Parathyroid adenoma (tissue), 2 donors: Measurements from ENCODE around the gene AP5Z1.

Source experiments
- H2AFZ ChIP-seq: fragments of 300-600 bp; sonication (generic); one replicate; pipeline ENCODE4 v1.7.0; 2017; ENCODE audit warnings: antibody characterized with exemption, mild to moderate bottlenecking
- H3K27ac ChIP-seq: fragments of 300-600 bp; sonication (generic); one replicate; pipeline ENCODE4 v1.7.0; 2017
- H3K27me3 ChIP-seq: fragments of 300-600 bp; sonication (generic); one replicate; pipeline ENCODE4 v1.7.0; 2017; ENCODE audit warnings: low read length; ENCODE audit not compliant: control insufficient read depth, insufficient read depth
- H3K36me3 ChIP-seq: fragments of 300-600 bp; sonication (generic); one replicate; pipeline ENCODE4 v1.7.0; 2017; ENCODE audit warnings: low read length; ENCODE audit not compliant: control insufficient read depth, insufficient read depth
- H3K4me1 ChIP-seq: fragments of 300-600 bp; sonication (generic); one replicate; pipeline ENCODE4 v1.7.0; 2017; ENCODE audit warnings: control low read depth
- H3K4me2 ChIP-seq: fragments of 300-600 bp; sonication (generic); one replicate; pipeline ENCODE4 v1.7.0; 2017; ENCODE audit warnings: low read length
- H3K4me3 ChIP-seq: fragments of 300-600 bp; sonication (generic); one replicate; pipeline ENCODE4 v1.7.0; 2017; ENCODE audit warnings: low read depth, low read length
- H3K79me2 ChIP-seq: fragments of 300-600 bp; sonication (generic); one replicate; pipeline ENCODE4 v1.7.0; 2017; ENCODE audit warnings: control low read depth
- H3K9ac ChIP-seq: fragments of 300-600 bp; sonication (generic); one replicate; pipeline ENCODE4 v1.7.0; 2017; ENCODE audit warnings: mild to moderate bottlenecking
- H3K9me3 ChIP-seq: fragments of 300-600 bp; sonication (generic); one replicate; pipeline ENCODE4 v1.7.0; 2017; ENCODE audit warnings: low read length; ENCODE audit not compliant: control insufficient read depth
- TF ChIP-seq, protein P1 (sequence below): fragments of 300-600 bp; sonication (generic); IDR thresholded peaks from one replicate; pipeline ENCODE4 v1.7.0; 2017; ENCODE audit warnings: antibody characterized with exemption, mild to moderate bottlenecking
- donor health status: primary hyperparathyroidism.

AP5Z1 gene

GRCh38 chr7:4771737-4772136, 3.7 kb upstream of the AP5Z1 start:
- TF ChIP-seq, protein P1, sequence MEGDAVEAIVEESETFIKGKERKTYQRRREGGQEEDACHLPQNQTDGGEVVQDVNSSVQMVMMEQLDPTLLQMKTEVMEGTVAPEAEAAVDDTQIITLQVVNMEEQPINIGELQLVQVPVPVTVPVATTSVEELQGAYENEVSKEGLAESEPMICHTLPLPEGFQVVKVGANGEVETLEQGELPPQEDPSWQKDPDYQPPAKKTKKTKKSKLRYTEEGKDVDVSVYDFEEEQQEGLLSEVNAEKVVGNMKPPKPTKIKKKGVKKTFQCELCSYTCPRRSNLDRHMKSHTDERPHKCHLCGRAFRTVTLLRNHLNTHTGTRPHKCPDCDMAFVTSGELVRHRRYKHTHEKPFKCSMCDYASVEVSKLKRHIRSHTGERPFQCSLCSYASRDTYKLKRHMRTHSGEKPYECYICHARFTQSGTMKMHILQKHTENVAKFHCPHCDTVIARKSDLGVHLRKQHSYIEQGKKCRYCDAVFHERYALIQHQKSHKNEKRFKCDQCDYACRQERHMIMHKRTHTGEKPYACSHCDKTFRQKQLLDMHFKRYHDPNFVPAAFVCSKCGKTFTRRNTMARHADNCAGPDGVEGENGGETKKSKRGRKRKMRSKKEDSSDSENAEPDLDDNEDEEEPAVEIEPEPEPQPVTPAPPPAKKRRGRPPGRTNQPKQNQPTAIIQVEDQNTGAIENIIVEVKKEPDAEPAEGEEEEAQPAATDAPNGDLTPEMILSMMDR = no peak
- Histone ChIP-seq H3K4me2 (no peak overlapping the region), H2AFZ (no peak overlapping the region), H3K9me3 (no peaks in the 10 kb centered on the region), H3K4me3 (no peak overlapping the region), H3K9ac (no peak overlapping the region), H3K27ac (no peak overlapping the region), H3K4me1 (peaks cover 7% of the 10 kb centered on the region), H3K79me2 (peaks cover 9% of the 10 kb centered on the region), H3K27me3 (no peaks in the 10 kb centered on the region), H3K36me3 (no peaks in the 10 kb centered on the region)

GRCh38 chr7:4772306-4772705, 3.1 kb upstream of the AP5Z1 start:
- Histone ChIP-seq H3K36me3 (no peaks in the 10 kb centered on the region), H3K9ac (no peak overlapping the region), H3K27ac (no peak overlapping the region), H3K9me3 (no peaks in the 10 kb centered on the region), H3K4me3 (no peak overlapping the region), H2AFZ (no peak overlapping the region), H3K4me1 (peaks cover 10% of the 10 kb centered on the region), H3K27me3 (no peaks in the 10 kb centered on the region), H3K4me2 (no peak overlapping the region), H3K79me2 (peaks cover 12% of the 10 kb centered on the region)
- TF ChIP-seq, protein P1 = no peak

- Histone ChIP-seq H3K36me3 (no peaks in the 10 kb centered on the region), H3K4me3 (no peak overlapping the region), H3K4me2 (no peak overlapping the region), H3K79me2 (peaks cover 18% of the 10 kb centered on the region), H3K27me3 (no peaks in the 10 kb centered on the region), H3K27ac (no peak overlapping the region), H3K9me3 (no peaks in the 10 kb centered on the region), H3K9ac (no peak overlapping the region), H3K4me1 (peaks cover 10% of the 10 kb centered on the region), H2AFZ (no peak overlapping the region)
- TF ChIP-seq, protein P1 = no peak
Measured at GRCh38 chr7:4774007-4774406, 1.4 kb upstream of the AP5Z1 start.

DNA sequence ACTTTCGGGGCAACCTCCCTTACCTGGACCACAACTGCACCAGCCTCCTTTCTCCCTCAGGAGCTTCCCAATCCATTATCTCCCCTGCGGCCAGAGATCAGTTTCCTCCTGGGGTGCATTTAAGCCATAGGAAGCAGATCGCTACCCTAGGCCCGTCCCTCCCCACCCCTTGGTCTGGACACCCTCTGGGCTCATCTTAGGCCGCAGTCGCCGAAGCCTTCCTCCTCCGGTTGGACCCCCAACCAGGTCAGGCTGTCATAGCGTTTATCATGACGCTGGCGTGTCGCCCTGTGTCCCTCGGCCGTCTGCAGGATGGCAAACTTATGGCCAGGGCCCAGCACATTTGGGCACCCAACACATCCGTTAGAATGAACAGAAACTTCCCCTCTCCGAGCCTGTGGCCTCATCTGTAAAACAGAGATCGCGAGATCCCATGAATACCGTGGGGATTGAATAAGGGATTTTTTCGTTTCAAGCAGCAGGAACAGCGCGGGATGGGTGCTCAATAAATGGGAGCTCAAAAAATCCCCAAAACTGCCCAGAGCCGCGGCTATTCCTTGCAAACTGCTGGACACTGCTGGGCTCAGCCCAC, 669 bp upstream of the AP5Z1 start:
- Histone ChIP-seq H3K79me2 (peaks cover 18% of the 10 kb centered on the region), H3K4me1 (peaks cover 10% of the 10 kb centered on the region), H3K4me2 (peak overlapping the region; percentile 80), H3K36me3 (no peaks in the 10 kb centered on the region), H3K9me3 (no peaks in the 10 kb centered on the region), H2AFZ (peak overlapping the region; percentile 84), H3K27me3 (no peaks in the 10 kb centered on the region), H3K27ac (peak overlapping the region; percentile 78), H3K9ac (peak overlapping the region; percentile 81), H3K4me3 (peak overlapping the region; percentile 92)
- TF ChIP-seq, protein P1 = no peak
